NK-92 (cell line): ENCODE measurements around the gene P2RY14.
"Not testable (repeated sequence)": the region's sequence is repeated elsewhere in the genome, so short reads cannot be mapped to it uniquely, and the experiment has no call there.

Experiments
- DNase-seq: peaks from one replicate; lab custom pipeline; 2025; ENCODE audit not compliant: unreplicated experiment; lab: John Stamatoyannopoulos, UW

Gene P2RY14

DNA sequence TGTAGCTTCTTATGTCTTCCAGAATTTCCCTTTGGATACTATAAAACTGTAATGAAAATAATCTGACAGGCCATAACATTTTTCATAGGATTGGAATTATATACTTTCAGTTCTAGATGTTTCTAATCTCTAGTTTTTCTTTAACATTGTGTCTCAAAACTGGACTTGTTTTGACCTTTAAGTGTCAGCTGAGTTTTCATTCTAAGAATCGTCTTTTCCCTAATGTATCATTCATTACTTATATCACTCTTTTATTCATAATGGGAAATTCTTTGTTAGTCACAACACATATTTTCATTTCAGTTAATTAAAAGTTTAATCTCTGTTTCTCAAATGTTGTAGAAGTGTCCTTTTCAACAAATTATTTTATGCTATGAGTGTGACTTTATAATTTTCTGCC is 87.2 kb downstream of the P2RY14 start:
- no peak for DNase-seq

DNA sequence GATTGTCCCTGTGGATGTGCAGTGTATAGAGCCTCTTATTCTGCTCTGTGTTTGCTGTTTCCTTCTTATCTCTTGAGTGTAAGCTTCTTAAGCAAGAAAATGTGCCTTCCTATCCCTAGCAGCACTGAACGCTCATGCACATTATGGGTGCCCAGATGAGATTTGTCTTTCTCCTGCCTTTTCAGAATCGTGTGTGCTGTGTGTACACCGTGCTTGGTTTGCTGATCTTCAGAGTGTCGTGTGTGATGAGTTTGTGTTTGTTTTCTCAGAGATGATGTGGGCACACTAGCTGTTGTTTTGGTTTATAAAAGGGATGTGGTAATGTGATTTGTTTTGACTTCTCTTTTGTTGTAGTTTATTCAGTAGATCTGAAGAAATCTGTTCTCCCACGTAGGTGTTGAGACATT is 95.1 kb downstream of the P2RY14 start:
- DNase-seq: no peak

DNA sequence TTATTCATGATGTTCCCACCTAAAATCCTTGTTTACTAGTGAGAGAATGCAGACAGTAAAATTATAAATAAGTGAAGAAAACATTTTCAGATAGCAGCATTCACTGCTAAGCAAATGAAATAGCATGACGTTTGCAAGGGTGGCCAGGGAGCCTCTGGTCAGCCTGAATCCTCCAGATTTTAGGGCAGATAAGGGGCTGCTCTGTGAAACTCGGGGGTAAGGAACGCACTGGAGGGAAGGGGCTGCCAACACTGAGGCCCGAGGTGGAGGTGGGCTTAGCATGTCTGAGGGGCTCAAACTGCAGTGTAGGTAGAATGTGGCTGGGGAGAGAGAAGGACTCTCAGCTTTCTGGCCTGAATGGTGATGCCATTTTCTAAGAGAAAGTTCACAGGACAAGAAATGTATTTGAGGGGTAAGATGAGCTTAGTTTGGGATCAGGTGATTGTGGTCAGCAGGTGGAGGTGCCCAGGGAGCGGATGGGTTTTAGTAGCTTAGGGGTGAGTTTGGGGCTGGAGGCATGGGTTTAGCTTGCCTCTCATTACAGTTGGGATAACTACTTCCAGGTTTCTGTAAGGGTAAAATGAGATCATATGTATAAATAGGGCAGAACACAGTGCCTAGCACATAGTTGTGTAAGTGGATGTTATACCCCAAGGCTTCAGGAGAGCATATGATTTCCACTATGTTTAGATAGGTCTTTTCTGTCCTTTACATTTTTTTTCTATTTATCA is 95.8 kb downstream of the P2RY14 start:
- no peak for DNase-seq

DNA sequence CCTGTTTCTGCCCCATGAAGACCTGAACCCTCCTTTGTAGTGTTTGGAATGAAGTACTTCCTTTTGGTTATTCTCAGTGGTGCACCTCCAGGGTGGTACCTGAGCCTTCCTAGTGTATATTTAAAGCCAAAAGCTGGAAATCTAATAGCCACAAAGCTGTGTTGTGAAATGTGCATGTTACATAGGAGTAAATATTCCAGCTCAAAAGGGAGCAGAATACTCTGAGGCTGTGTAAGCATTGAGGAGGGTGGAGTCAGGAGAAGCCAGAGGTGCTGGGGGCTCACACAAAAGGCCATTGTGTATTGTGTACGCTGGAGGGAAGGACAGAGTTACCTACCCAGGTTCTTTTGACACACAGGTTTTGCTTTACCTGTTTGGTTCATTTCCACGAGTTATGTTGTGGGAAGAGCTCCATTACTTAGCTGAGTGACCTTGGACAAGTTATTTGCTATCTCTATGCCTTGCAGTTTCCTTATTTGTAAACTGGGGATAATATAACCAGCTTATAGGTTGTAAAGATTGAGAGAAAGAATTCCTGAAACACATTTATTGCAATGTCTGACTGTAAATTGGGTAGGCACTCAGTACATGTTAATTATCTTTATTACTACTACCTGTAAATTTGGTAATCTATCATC is 100.0 kb downstream of the P2RY14 start:
- DNase-seq: no peak

DNA sequence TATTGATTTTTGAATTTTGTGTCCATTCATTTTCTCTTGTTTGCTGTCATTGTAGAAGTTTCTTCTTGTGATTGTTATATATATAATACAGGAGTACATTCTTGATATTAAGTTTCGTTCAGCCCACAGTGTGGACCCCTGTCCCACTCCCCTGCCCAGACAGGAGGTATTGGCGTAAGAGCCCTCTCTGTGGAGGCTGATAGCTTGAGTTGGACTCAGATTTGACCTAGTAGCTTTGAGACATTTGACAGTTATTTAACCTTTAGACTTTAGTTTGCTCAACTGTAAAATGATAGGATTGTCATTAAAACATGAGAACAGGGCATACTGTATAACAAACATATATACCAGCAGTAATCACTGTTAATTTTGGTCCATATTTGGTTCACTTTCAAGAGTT is 102.4 kb downstream of the P2RY14 start:
- DNase-seq: no peak

DNA sequence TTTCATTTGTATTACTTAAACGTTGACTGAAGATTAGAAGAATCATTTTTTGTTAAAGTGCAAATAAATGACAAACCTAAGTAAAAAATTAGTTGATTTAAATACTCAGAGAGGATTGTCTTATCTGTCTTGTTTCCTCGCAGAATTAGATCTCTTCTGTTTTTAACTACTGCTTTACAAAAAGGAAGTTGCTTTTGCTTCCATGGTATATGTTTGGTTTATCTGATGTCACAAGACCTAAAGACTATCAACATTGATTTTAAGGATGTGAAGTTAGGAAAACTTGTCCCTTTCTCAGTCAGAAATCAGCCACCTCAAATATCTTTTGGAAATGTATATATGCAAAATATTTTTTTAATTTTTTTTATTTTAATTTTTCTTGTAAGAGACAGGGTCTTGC is 104.0 kb downstream of the P2RY14 start:
- DNase-seq: no peak

DNA sequence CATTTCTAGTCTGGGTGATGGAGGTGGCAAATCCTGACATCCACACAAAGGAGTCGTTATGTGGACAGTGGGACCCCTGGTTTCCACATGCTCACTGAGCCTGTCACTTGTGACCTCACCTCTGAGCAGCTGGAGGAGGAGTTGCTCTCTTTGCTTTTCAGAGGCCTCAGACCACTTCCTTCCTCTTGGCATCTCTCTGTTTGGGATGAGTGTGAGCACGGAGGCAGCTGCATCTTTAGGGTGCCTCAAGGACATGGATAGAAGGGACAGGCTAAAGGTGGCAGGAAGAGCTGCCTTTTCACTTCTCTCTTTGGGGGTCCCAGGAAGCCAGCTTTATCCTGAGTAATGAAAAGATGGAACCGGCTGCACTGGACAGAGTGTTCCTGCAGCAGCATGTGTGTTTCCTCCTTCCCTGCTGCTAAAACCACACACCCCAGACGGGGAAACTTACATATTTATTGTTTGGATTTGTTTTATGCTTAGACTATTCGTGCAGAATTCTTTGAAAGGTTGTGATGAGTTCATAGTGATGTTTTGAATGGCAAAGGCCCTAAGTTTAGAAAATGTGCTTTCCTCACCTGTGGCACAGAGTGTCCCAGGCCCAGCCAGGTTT is 107.1 kb downstream of the P2RY14 start:
- DNase-seq: no peak

DNA sequence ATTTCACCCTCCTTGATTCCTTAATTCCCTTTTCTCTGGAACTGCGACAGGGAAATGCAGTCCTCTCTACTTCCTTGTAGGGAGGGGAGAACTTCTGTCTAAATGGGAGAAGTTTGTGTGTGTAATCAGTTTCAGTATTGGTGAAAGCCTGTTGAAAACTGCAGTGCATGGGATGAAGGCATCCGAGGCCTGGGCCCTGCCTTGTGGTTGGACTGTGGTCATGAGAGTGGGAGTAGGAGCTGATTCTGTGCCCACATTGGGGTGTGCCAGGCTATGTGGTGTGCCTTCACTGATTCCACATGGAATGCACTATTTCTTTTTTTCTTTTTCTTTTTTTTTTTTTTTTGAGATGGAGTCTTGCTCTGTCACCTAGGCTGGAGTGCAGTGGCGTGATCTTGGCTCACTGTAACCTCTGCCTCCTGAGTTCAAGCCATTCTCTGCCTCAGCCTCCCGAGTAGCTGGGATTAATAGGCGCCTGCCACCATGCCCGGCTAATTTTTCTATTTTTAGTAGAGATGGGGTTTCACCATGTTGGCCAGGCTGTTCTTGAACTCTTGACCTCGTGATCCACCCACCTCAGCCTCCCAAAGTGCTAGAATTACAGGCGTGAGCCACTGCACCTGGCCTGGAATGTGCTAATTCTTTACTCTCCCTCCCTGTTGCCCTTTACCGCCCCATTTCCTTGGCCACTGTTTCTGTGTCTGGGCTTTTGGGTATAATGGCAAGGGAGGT is 108.2 kb downstream of the P2RY14 start:
- DNase-seq: not testable (repeated sequence)

DNA sequence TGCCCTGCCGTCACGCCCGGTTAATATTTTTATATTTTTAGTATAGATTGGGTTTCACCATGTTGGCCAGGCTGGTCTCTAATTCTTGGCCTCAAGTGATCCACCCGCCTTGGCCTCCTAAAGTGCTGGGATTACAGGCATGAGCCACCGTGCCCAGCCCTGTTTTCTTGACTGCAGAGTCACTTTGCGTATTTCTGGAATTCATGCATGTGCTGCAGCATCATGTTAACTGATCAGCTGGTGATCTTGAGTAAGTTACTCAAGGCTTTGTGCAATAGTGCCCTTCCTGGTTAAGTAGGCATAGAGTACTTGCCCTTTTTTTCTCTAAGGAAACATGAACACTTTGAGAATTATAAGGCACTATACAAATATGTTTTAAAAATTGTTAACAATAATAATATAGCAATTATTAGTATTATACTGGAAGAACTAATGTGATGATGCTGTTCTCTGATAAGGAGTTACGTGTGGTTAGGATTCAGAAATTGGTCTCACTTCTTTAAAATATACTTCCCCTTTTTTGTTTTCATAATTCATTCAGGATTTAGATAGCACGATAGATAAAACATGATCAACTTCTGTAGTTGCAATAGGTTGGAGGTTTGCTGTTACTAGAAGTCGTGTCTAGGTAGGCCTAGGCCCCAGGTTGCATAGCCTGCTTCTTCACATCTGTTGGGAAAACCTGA is 108.9 kb downstream of the P2RY14 start:
- no peak for DNase-seq

DNA sequence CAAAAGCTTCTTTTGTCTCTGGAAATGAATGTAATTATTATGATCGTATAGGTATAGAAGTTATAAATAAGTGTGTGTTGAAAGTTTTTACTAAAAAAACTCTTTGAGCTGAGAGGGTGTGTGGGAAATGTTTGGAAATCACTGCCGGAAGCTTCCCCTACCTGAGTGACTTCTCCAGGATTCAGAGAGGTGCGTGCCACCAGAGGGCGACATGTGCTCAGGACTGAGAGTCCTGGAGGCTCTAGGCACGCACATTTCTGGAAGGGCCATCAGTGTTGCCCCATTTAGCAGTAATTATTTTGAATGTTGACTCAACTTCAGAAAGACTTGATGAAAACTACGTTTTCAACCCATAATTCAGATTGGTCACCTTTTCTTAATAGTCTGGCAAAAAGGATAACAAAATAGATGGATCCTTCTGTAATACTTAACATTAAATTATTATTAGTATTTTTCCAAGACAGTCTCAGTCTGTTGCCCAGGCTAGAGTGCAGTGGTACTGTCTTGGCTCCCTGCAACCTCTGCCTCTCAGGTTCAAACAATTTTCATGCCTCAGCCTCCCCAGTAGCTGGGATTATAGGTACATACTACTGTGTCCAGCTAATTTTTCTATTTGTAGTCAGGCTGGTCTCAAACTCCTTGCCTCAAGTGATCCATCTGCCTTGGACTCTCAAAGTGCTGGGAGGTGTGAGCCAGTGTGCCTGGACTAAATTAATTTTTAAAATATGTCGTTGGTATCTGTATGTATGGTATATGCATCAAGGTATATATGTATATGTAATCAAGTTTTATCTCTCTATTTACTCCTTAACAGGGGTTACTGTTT is 109.9 kb downstream of the P2RY14 start:
- peak; percentile 46 for DNase-seq

DNA sequence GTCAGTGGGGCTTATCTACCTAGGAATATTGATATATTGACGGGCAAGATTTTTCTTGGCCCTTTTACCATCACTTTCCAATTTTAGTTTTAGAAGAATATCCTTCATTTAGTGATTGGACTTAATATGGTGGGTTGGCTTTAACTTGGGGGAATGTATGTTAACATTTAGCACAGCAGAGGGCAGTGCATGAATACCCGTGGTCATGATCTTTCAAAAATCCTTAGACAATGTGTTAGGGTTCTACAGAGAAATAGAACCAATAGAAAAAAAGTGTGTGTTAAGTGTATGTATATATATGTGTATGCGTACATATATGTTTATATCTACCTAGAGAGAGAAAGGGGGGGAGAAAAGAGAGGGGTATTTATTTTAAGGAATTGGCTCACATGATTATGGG is 112.2 kb downstream of the P2RY14 start:
- no peak for DNase-seq

DNA sequence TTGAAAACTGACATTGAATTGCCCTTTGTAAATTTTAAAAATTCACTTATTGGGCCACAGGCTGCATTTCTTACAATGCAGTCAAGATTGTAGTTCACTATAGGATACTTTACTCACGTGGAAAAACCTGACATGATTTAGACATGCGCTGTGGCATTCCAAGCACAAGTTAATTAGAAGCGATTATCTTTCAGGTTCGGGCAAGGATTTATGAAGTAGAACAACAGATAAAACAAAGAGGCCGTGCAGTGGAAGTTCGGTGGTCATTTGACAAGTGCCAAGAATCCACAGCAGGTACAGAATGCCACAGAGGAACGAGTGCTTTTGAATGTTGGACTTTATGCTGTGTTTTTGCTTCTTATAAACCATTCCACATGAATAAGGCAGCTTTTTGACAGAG is 113.1 kb downstream of the P2RY14 start:
- DNase-seq: no peak
